HEK293T (cell line): ENCODE results near the gene SLC9A6.

Experiments
- CTCF ChIA-PET: fragments of 350-600 bp; formaldehyde crosslinking; extraction: SDS; loops from one replicate; lab custom pipeline; 2021; ENCODE audit warnings: antibody characterized with exemption, inconsistent platforms; lab: Yijun Ruan, JAX
- POLR2A ChIA-PET: fragments of 350-600 bp; formaldehyde crosslinking; extraction: SDS; loops from one replicate; lab custom pipeline; 2020; ENCODE audit warnings: antibody characterized with exemption, inconsistent platforms; lab: Yijun Ruan, JAX
- DNase-seq: peaks from one replicate; pipeline ENCODE4 v3.0.0; 2012; ENCODE audit warnings: mixed read lengths; ENCODE audit errors: extremely low spot score
- ARNT ChIP-seq: fragments of 450-650 bp; IDR thresholded peaks from 2 replicates; pipeline ENCODE4 v1.6.1; 2017; ENCODE audit warnings: mild to moderate bottlenecking
- BHLHE40 ChIP-seq: fragments of 450-650 bp; IDR thresholded peaks from 2 replicates; pipeline ENCODE4 v1.6.1; 2016; ENCODE audit warnings: mild to moderate bottlenecking, moderate library complexity, borderline replicate concordance
- CTBP1 ChIP-seq: fragments of 450-650 bp; IDR thresholded peaks from 2 replicates; pipeline ENCODE4 v1.6.1; 2016; ENCODE audit warnings: borderline replicate concordance
- ELF4 ChIP-seq: fragments of 450-650 bp; IDR thresholded peaks from 2 replicates; pipeline ENCODE4 v1.6.1; 2017; ENCODE audit warnings: antibody characterized with exemption
- FOXA1 ChIP-seq: fragments of 450-650 bp; IDR thresholded peaks from 2 replicates; pipeline ENCODE4 v1.6.1; 2016; ENCODE audit warnings: mild to moderate bottlenecking
- FOXK2 ChIP-seq: fragments of 450-650 bp; IDR thresholded peaks from 2 replicates; pipeline ENCODE4 v1.6.1; 2016; ENCODE audit warnings: mild to moderate bottlenecking
- FOXM1 ChIP-seq: fragments of 450-650 bp; IDR thresholded peaks from 2 replicates; pipeline ENCODE4 v1.6.1; 2017; ENCODE audit warnings: mild to moderate bottlenecking, borderline replicate concordance
- HDGF ChIP-seq: fragments of 450-650 bp; IDR thresholded peaks from 2 replicates; pipeline ENCODE4 v1.6.1; 2017; ENCODE audit warnings: antibody characterized with exemption, borderline replicate concordance
- L3MBTL2 ChIP-seq: fragments of 450-650 bp; conservative IDR thresholded peaks from 2 replicates; pipeline ENCODE4 v1.6.1; 2016; ENCODE audit warnings: mild to moderate bottlenecking
- LEF1 ChIP-seq: fragments of 450-650 bp; IDR thresholded peaks from 2 replicates; pipeline ENCODE4 v1.6.1; 2017; ENCODE audit warnings: mild to moderate bottlenecking, borderline replicate concordance
- NFRKB ChIP-seq: fragments of 450-650 bp; IDR thresholded peaks from 2 replicates; pipeline ENCODE4 v1.6.1; 2016; ENCODE audit warnings: mild to moderate bottlenecking, moderate library complexity
- PKNOX1 ChIP-seq: fragments of 450-650 bp; IDR thresholded peaks from 2 replicates; pipeline ENCODE4 v1.6.1; 2016
- SP1 ChIP-seq: fragments of 450-650 bp; IDR thresholded peaks from 2 replicates; pipeline ENCODE4 v1.6.1; 2017
- SUZ12 ChIP-seq: fragments of 450-650 bp; IDR thresholded peaks from 2 replicates; pipeline ENCODE4 v1.6.1; 2016; ENCODE audit warnings: mild to moderate bottlenecking
- TARDBP ChIP-seq: fragments of 450-650 bp; IDR thresholded peaks from 2 replicates; pipeline ENCODE4 v1.6.1; 2016
- ZNF384 ChIP-seq: fragments of 450-650 bp; IDR thresholded peaks from 2 replicates; pipeline ENCODE4 v1.6.1; 2016

The SLC9A6 gene

GRCh38 chrX:136059350-136059749 is 74.1 kb downstream of the SLC9A6 start:
- TF ChIP-seq HDGF (no peak), FOXA1 (no peak), SUZ12 (no peak), BHLHE40 (no peak), L3MBTL2 (no peak), FOXM1 (no peak), ELF4 (no peak), FOXK2 (no peak), LEF1 (no peak), TARDBP (no peak), PKNOX1 (no peak)
- DNase-seq = no peak
- CTCF ChIA-PET = interaction anchor here (0.9 to 1.1 kb wide), 2 partner anchors 103 to 104 kb away, joined by 3 to 4 read pairs; no protein-coding TSS in a partner anchor
- POLR2A ChIA-PET = interaction anchor here (1.1 to 2.0 kb wide), 2 partner anchors 87 to 127 kb away, joined by 3 to 4 read pairs; no protein-coding TSS in a partner anchor

GRCh38 chrX:136061286-136061685 is 76.1 kb downstream of the SLC9A6 start:
- CTCF ChIA-PET = no interaction called here
- no peak for DNase-seq
- TF ChIP-seq ELF4 (no peak), NFRKB (no peak)
- POLR2A ChIA-PET = no interaction called here

- ChIA-PET POLR2A (no interaction called here), CTCF (no interaction called here)
- no peak for TF ChIP-seq HDGF
- TF ChIP-seq SUZ12 = no peak
- TF ChIP-seq CTBP1 = no peak
- no peak for TF ChIP-seq L3MBTL2
- TF ChIP-seq NFRKB = no peak
- no peak for TF ChIP-seq FOXA1
- TF ChIP-seq PKNOX1 = no peak
- TF ChIP-seq TARDBP = no peak
- no peak for TF ChIP-seq FOXM1
- no peak for TF ChIP-seq ARNT
- no peak for TF ChIP-seq FOXK2
- no peak for TF ChIP-seq LEF1
- no peak for TF ChIP-seq BHLHE40
- TF ChIP-seq ELF4 = no peak
- no peak for TF ChIP-seq SP1
- TF ChIP-seq ZNF384 = no peak
- no peak for DNase-seq
Measured at GRCh38 chrX:136061696-136062095, 76.5 kb downstream of the SLC9A6 start.

- DNase-seq = no peak
- no peak for TF ChIP-seq CTBP1
- ChIA-PET CTCF (interaction anchor here (1.3 to 3.5 kb wide), 3 partner anchors 34 to 99 kb away, joined by 3 to 17 read pairs (median 5); no protein-coding TSS in a partner anchor), POLR2A (interaction anchor here (1.0 to 2.4 kb wide), 3 partner anchors 8 to 99 kb away, joined by 3 to 7 read pairs (median 7); no protein-coding TSS in a partner anchor)
Measured at GRCh38 chrX:136063340-136064079, 78.3 kb downstream of the SLC9A6 start.

GRCh38 chrX:136064661-136065043 is 79.4 kb downstream of the SLC9A6 start:
- DNase-seq = no peak
- TF ChIP-seq L3MBTL2 (no peak), ZNF384 (no peak), CTBP1 (no peak), BHLHE40 (no peak), FOXM1 (no peak), NFRKB (no peak)
- CTCF ChIA-PET = interaction anchor here (0.6 to 3.5 kb wide), 4 partner anchors 35 to 1099 kb away, joined by 3 to 17 read pairs (median 4); no protein-coding TSS in a partner anchor
- POLR2A ChIA-PET = interaction anchor here (0.7 to 2.4 kb wide), 14 partner anchors 9 to 107 kb away, joined by 3 to 8 read pairs (median 3); no protein-coding TSS in a partner anchor

GRCh38 chrX:136065044-136065671 is 79.9 kb downstream of the SLC9A6 start:
- TF ChIP-seq PKNOX1 (peak; percentile 93), TARDBP (no peak), CTBP1 (peak; percentile 78)
- peak; percentile 55 for DNase-seq
- ChIA-PET POLR2A (interaction anchor here (0.6 to 2.4 kb wide), 13 partner anchors 9 to 104 kb away, joined by 3 to 8 read pairs (median 3); no protein-coding TSS in a partner anchor), CTCF (interaction anchor here (0.6 to 3.5 kb wide), 3 partner anchors 66 to 1100 kb away, joined by 3 to 17 read pairs (median 4); no protein-coding TSS in a partner anchor)

- CTCF ChIA-PET = interaction anchor here (1.4 kb wide), 1 partner anchor 96 kb away, joined by 7 read pairs; no protein-coding TSS in a partner anchor
- TF ChIP-seq BHLHE40 (no peak), SP1 (no peak), HDGF (no peak), FOXM1 (no peak), NFRKB (no peak), PKNOX1 (no peak), LEF1 (no peak), ELF4 (no peak), L3MBTL2 (no peak), FOXA1 (no peak), CTBP1 (no peak), FOXK2 (no peak), TARDBP (no peak), ZNF384 (no peak), SUZ12 (no peak), ARNT (no peak)
- POLR2A ChIA-PET = interaction anchor here (1.1 to 1.3 kb wide), 3 partner anchors 9 to 21 kb away, joined by 4 to 5 read pairs (median 5); no protein-coding TSS in a partner anchor
- DNase-seq = no peak
Measured at GRCh38 chrX:136067097-136067496, 81.9 kb downstream of the SLC9A6 start.
